ENCODE measurements around the gene OCA2. TPM values are rescaled to one million over a fixed set of nuclear protein-coding genes. Genes with fewer than 3 reads are reported as not detected.

OCA2 gene
- total RNA-seq, 1 experiment from 2014 or later = not detected

DNA sequence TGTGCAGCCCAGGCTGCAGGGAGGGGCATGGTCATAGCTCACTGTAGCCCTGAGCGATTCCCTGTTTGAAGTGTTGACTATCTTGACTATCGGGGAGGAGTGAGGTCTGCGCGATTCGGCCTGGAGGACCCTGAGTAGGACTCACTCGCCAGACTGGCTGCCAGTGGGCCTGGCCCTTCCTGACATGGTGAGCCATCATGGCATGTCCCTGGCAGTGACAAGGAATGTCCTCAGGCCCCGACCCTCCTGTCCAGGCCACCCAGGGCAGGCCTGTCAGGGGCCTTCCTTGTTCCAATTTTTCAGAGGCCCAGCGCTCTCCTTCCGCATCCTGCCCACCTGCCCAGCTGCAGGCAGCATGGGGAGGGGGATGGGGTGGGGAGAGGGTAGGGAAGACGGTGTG is 5.2 kb upstream of the OCA2 start:
- DNase-seq (ENCODE audit: low read depth) = no peak

DNA sequence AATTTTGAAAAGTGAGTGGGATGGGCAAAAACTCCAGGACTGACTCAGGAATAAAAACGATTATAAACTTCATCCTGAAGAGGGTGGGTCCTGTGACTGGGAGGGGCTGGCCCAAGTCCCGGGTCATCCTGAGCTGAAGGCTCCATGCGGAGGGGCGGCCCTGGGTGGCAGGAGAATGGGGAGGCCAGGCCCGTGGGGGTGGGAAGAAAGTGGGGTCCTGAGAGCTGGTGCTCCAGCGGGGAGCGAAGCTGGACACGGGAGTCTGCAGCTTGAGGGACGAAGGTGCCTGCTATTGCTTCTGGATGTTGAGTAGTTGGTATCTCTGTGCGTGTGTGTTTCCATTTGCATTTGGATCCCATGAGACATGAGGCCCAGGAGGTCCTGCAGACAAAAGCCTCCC is 4.7 kb upstream of the OCA2 start:
- DNase-seq (ENCODE audit: low read depth) = no peak

DNA sequence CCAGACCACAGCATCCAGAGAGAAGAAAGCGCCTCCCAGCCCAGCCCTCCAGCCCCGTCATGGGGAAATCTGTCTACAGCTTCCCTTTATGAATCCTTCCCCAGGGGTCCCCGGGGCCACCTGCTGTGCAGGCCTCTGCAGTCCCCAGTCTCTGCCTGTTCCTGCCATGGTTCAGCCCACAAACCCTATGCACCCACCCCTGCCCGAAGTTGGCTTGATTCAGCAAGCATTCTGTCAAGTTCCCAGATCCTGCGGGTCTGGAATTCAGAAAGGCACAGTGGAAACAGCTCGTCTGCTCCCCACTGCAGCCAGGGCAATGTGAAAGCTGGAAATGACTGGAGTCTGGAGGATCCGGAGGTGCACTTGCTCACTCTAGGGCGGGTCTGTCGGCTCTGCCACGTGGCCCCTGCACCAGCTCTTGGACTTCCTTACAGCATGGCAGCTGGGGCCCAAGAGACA is 2.9 kb upstream of the OCA2 start:
- DNase-seq (ENCODE audit: low read depth) = no peak

DNA sequence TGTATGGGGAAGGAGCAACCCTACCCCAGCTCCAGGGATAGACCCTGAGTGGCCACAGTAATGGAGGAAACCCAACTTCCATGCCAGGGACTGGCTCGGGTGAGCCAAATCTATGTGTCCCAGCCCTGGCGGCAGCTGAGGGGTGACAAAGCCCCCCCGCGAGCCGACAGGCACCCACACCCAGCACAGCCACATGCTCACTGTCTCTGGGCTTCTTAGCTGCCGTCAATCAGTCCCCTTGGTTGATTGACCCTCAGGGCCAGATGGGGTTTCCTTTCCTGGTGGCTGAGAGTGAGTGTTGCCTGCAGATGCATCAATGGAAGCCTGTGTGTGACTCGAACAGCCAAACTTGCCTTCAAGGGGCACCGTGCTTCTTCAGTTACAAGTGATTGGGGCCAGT is 2.1 kb upstream of the OCA2 start:
- no peak for DNase-seq (ENCODE audit: low read depth)

DNA sequence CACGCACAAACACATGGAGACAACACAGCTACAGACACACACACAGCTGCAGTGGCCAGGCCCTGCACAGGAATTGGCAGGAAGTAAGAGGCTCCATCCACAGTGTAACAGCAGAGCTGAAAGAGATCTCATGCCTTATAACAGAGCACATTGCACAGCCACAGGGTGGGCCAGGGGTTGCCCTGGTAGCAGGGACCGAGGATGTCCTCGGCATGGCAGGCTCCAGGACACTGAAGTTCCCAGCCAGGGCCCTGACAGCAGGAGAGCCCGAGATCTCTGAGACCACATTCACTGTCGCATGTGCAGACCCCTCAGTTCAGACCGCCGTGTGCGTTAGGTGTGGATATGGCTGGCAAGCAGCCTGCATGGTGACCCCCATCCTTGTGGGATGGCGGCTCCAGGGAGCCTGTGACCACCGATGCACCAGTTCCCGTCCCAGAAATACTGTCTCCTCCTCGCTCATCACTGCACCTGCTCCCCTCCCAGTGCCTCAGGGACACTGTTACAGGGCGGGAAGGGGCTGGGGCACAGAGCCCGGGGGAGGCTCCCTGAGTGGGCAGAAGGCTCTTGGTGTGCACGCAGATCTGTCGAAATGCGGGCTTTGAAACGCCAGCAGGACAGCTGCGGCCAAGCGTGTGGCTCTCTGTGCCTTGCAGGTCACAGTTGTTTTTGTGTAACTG is 1.5 kb upstream of the OCA2 start:
- no peak for DNase-seq (ENCODE audit: low read depth)

DNA sequence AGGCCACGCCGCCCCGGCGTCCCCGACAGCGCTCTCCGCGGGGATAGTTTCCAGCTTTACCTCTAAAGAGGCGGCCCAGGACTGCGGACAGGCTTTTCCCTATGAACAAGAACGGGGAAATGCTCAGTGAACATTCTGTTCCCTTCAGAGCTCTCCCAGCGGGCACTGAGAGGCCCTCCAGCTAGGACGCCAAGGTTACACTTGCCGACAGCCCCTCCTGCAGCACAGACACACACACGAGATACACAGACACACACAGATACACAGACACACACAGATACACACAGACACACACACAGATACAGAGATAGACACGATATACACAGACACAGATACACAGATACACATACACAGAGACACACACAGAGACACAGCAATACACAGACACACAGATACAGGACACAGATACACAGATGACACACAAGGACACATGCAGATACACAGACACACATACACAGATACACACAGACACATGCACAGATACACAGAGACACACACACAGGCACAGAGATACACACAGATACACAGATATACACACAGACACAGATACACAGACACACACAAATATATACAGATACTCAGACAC is 533 bp upstream of the OCA2 start:
- no peak for DNase-seq (ENCODE audit: low read depth)

DNA sequence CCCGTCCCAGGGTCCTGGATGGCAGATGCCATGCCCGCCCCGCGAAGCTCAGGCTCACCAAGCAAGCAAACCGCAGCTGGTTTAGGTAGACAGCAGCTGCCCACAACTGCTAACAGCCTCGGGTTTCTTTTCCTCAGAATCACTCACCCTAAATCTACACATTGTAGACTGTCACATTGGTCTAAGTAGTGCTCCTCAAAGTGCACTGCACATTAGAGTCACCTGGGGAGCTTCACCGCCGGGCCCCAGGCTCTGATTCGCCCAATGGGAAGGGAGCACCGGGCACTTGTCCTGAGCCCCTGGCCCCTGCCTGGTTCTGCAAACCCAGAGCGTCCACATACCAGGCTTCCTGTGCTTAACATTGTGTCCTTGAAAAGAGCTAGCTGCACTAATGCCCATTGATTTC is 752 bp downstream of the OCA2 start:
- no peak for DNase-seq (ENCODE audit: low read depth)

DNA sequence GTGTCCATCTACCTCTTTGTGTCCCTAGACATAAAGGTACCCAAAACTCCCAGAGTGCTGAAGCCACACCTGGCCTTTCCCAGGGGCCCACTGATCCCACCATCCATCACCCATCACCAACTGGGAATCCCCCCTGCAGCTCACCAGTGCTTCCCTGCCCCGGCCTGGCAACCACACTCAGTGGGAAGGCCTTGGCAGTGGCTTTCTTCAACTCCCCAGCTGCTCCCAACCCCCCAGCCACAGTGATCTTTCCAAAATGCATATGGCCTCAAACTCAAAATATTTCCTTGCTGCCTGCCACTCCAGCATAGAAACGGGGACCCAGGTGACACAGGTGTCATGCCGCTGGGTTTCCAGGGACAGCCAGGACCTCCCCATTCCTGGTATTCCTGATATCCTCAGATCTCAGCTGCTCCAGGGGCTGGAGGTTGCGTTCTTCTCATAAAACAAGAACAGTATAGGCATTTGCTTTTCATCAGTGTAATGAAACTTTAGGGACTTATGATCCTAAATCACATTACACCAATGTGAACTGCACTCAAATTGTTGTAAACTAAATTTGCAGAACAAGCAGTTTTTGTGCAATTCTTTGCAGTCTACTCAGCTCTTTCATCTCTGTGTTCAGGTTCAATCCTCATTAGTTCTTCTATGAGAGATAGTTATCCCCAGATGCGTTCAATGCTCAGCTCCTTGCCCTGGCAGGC is 1.3 kb downstream of the OCA2 start:
- DNase-seq (ENCODE audit: low read depth) = no peak

DNA sequence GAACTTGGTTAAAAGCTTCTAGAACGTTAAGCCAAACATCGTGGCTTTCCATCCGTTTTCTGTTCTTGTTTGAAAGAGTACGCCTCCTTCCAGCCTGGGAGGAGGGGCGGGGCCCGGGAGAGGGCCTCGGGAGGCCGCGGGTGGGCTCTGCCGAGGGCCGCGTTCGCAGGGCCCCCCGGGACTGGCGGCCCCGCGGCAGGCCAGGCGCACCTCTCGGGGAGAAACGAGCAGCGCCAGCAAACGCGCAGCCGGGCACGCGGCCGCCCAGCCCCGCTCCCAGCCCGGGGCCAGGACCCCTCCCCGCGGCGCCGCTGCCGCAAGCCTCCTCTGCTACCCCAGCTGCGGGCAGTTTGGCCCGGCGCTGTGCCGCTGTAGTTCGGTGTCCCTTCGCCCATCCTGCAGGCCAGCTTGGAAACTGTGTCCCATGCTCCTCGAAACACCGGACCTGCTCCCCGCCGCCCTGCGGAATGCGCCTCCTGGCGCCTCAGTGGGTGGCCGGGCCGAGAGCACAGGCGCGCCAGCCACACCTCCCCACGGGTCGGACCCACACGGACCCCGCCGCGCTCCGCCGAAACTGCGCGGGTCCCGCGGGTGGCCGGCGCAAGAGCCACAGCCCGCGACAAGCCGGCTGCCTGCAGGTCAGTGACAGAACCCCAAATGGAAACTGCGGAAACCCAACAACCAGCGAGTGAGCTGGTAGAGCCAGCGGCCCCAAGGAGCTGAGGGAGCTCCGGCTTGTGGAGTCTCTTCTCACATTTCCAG is 2.3 kb downstream of the OCA2 start:
- DNase-seq (ENCODE audit: low read depth) = no peak

DNA sequence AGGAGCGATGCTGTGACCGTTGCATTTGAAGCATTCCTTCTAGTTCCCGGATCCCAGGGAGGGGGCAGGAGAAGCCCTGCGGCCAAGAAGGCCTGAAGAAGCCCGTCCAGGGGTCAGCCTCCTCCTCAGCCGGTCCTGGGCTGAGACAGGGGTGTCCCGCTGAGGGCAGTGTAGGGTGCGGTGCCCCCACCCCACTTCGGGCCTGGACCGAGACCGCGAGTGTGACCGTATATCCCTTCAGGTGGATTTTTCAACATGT is 2.8 kb downstream of the OCA2 start:
- no peak for DNase-seq (ENCODE audit: low read depth)

DNA sequence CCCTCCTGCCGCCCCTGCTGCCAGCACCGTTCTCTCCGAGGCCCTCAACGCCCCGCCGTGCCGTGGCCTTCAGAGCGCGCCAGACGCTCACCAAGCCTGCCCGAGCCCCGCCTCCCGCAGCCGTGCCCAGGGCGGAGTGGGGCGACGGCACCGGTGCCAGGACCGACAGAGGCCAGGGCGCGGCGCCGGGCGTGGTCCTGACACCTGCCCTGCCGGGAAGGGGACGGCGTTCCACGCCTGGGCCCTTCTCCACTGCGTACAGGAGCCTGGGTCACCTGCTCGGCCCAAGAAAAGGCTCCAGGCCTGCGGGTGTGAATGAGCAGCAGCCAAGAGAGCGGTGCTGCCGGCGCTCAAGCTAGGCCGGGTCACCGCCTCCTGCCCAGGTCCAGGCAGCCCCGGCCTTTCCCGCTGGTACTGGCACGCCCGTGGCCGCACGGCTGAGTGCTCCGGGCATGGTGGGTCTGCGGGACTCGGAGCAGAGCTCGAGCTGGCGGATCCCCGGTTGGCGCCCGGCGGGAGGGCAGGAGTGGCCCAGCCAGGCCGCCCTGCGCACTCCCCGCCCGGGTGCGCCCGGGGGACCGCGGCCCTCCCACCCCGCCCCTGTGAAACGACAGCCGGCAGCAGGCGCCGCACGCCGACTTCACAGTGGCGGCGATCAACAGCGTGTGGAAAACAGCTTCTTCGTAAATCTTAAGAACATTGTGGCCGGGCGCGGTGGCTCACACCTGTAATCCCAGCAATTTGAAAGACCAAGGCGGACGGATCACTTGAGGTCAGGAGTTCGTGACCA is 4.2 kb downstream of the OCA2 start:
- no peak for DNase-seq (ENCODE audit: low read depth)

DNA sequence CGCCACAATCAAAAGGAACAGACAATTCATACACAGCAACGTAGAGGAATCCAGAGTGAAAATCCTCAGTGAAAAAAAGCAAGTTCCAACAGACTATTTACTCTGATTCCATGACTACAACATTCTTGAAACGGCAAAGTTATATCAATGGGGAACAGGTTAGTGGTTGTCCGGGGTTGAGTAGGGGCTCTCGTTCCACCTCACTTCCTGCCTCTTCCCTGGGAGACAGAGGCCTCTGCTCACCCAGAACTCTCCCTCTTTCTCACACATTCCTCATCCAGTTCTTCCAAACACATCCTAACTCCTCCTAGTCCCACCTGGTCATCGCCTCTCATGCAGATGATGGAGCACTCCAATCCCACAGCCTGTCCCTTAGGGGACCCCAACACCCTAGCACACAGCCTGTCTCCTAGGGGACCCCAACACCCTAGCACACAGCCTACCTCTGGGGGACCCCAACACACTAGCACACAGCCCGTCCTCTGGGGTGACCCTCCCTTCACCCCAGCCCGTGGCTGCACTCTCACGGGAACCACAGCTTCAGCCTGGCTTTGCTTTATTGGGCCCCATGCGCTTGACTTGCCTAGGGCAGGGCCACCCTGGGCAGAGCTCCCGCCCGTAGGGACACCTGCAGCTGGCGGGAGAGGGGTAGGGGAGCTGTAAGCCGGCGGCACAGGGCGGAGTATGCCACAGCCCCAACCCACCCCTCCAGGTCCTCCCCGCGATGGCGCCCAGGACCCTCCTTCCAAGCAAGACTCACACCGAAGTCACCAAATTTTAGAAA is 5.2 kb downstream of the OCA2 start:
- no peak for DNase-seq (ENCODE audit: low read depth)

DNA sequence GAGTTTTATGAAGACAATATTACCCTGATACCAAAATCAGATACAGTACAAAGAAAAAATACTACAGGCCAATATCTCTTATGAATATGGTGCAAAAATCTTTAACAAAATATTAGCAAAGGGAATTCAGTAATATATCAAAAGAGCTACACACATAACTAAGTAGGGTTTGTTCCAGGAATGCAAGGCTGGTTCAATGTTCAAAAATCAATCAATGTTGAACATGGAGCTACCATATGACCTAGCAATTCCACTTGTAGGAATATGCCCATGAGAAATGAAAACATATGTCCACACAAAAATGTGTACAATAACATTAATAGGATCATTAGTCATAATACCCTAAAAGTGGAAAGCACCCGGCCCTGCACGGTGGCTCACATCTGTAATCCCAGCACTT is 7.8 kb downstream of the OCA2 start:
- no peak for DNase-seq (ENCODE audit: low read depth)

DNA sequence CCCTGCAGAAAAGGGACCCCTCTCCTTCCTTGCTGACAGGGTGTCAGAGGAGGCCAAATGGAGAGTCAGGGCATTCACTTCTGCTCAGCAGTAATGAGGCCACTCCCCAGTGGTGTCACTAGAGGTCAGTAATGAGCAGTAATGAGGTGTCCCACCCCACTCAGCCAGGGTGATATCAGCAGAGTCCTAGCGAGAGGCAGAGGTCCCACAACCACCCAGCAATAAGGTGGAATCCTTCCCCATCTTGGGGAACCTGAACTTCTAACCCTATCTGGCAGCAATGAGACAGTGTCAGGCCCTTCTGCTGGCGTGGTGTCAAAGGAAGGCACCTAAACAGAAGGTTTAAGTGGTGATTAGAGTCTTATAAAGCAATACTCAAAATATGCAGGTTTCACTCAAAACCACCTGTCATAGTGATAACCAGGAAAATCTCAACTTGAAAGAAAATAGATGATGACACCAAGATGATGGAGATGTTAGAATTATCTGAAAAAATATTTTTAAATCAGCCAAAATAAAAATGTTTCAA is 12.9 kb downstream of the OCA2 start:
- DNase-seq (ENCODE audit: low read depth) = peak; percentile 36

DNA sequence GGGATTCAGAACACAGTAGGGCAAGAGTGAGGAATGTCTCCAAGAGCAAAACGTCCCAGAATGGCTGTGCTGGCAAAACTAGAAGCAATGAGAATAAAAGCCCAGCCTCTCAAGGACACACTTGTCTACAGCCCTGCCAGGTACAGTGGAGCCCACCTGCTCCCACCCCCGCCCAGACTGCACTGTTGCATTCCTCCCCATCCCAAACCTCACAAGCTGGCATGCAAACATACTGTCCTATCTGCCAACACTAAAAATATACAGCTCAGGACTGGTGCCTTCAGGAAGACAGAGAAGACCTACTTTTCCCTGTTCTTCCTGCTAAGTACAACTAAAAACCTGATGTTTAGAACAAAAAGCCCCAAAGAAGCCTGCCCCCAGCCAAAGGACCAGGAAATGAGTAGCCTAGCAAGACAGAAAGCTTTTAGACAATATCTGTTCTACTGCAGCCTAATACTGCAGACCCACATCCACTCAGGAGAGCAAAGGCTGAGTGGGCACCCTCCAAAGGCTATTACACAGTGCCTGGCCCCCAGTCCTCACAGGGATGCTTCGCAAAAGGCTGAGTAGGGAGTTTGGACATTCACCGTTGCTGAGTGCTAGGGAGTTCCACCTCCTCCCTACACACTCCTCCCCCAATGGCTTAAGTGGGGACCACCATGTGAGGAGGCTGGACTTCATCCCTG is 13.5 kb downstream of the OCA2 start:
- DNase-seq (ENCODE audit: low read depth) = no peak

DNA sequence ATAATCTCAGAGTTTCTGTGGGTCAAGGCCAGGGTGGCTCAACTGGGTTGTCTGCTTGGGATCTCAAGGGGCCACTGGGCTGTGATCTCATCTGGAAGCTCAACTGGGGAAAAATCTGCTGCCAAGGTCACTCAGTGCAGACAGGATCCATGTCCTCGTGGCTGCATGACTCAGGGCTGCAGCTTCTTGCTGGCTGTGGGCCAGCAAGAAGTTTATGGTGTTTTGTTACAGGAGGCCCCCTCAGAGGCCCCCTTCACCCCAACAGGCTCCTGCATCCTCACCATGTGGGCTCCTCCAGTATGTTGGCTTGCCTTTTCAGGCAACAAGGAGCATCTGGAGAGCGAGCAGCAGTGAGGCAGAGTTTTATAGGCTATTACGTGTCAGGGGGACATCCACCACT is 14.6 kb downstream of the OCA2 start:
- no peak for DNase-seq (ENCODE audit: low read depth)

DNA sequence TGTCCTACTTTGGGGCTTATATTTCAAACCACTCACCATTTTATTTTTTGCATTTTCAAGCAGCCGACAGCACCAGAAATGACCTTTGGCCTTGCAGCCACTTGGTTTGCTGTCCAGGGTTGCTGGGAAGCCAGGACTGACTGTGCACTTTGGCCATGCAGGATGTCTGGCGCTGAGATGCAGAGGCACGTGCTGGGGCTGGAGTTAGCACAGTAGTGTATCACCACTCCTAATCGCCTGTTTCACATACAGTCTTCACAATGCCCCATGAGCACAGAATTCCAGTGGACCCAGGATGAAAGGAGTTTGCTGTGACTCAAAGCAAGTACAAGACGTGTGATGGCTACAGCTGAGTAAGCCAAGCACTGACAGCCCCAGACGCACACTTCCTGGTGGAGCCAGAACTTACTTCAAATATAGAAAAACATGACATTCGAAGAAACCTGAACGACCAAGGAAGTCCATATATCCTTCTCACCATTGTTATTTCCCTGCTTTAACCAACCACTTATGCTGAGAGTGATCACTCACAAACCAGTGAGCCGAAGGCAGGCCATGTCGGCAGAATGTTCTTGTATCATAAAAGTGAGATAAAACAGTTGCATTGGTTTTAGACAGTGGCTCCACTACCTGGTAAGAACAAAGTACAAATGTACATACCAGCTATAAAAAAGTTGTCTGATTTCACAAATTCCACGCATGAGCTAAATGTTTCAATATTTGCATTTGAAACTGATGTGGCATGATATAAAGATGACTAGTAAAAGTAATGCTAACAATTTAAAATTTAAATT is 16.0 kb downstream of the OCA2 start:
- no peak for DNase-seq (ENCODE audit: low read depth)

DNA sequence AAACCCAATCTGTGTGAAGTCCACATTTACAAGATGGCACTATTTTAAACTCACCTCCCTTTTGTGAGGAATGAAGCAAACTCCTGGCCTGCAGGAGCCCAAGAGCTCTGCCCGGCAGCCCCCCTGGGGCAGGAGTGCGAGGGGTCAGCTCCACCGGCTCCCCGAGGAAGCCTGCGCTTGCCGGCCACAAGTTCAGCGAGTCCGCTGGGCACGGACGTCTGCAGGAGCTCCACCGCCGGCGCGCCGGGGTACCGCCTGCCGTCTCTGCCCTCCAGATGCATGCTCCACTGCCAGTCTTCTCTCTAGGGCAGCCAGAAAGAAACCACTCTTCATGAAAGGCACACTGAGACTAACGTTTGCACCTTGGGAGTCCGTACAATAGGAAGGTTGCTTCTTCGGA is 17.5 kb downstream of the OCA2 start:
- DNase-seq (ENCODE audit: low read depth) = no peak

DNA sequence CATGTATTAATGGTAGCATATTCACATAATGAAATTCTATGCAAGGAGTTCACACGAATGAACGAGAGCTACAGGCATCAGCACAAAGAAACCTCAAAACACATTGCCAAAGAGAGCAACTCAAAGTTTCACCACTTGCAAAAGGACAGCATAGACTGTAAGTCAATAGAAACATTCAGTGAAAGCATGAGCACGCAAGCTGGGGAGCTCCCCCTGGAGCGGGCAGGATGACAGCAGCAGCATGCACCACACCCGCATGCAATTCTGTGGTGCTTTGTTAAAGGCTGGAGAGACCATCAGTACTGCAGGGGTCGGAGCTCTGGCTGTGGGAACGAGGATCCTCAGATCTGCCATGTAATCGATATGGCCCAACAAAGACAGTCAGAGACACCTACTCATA is 18.7 kb downstream of the OCA2 start:
- no peak for DNase-seq (ENCODE audit: low read depth)
